ENCODE results near the gene TUBB1.

DNA sequence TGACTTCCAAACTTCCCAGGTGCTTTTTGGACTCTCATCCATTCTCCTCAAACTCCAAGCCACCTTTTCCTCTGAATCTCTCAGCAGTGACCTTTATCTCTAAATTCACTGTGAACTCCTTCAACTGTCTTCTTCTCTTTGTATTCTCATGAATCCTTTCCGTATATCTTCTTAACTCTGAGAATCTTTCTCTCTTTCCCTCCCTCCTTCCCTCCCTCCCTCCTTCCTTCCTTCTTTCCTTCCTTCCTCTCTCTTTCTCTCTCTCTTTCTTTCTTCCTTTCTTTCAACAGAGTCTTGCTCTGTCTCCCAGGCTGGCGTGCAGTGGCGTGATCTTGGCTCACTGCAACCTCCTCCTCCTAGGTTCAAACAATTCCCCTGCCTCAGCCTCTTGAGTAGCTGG, 27.6 kb downstream of the TUBB1 start:
- TF ChIP-seq, protein P1, sequence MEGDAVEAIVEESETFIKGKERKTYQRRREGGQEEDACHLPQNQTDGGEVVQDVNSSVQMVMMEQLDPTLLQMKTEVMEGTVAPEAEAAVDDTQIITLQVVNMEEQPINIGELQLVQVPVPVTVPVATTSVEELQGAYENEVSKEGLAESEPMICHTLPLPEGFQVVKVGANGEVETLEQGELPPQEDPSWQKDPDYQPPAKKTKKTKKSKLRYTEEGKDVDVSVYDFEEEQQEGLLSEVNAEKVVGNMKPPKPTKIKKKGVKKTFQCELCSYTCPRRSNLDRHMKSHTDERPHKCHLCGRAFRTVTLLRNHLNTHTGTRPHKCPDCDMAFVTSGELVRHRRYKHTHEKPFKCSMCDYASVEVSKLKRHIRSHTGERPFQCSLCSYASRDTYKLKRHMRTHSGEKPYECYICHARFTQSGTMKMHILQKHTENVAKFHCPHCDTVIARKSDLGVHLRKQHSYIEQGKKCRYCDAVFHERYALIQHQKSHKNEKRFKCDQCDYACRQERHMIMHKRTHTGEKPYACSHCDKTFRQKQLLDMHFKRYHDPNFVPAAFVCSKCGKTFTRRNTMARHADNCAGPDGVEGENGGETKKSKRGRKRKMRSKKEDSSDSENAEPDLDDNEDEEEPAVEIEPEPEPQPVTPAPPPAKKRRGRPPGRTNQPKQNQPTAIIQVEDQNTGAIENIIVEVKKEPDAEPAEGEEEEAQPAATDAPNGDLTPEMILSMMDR (conservative IDR thresholded peaks at IDR 0.05; ENCODE audit: low read depth, low read length): no peak
- no peak for TF ChIP-seq SMC3 (IDR thresholded peaks at IDR 0.05; ENCODE audit: low read depth, low read length)
- no peak for TF ChIP-seq POLR2A (IDR thresholded peaks at IDR 0.05; ENCODE audit: low read depth, low read length)

Measured in IMR-90 (cell line).